HEK293 (cell line): ENCODE data around the gene ATP10D.

Experiments
- CTCF ChIA-PET: fragments of 350-600 bp; formaldehyde crosslinking; extraction: SDS; loops from one replicate; lab custom pipeline; 2021; ENCODE audit warnings: antibody characterized with exemption; lab: Yijun Ruan, JAX
- POLR2A ChIA-PET: fragments of 300-600 bp; formaldehyde crosslinking; extraction: SDS; loops from one replicate; lab custom pipeline; 2020; ENCODE audit warnings: antibody characterized with exemption, inconsistent platforms; lab: Yijun Ruan, JAX
- H3K27ac ChIP-seq: fragments of 200-500 bp; sonication (Bioruptor generic); 2 replicates; pipeline ENCODE4 v1.5.1; 2014; ENCODE audit warnings: low read depth, low read length, control low read depth, inconsistent platforms; ENCODE audit errors: extremely low read depth
- H3K36me3 ChIP-seq, 2 experiments: fragments of 200-500 bp in 1 of 2; sonication (Bioruptor generic) in 1 of 2; 1 replicate in 1 of 2; 2 replicates in 1 of 2; pipeline ENCODE4 v1.5.1; 2014 to 2017; ENCODE audit warnings: inconsistent platforms in 2 of 2, low read length in 2 of 2; ENCODE audit not compliant: control insufficient read depth in 2 of 2, insufficient read depth in 1 of 2
- H3K4me1 ChIP-seq: fragments of 200-500 bp; sonication (Bioruptor generic); 2 replicates; pipeline ENCODE4 v1.5.1; 2014; ENCODE audit warnings: mild to moderate bottlenecking, low read length, inconsistent platforms; ENCODE audit not compliant: control insufficient read depth, insufficient read depth
- H3K4me3 ChIP-seq: 2 replicates; pipeline ENCODE4 v1.5.1; 2011; ENCODE audit warnings: low read depth, mild to moderate bottlenecking, control low read depth, low read length, moderate library complexity
- H3K9me3 ChIP-seq: fragments of 200-500 bp; sonication (Bioruptor generic); 2 replicates; pipeline ENCODE4 v1.5.1; 2014; ENCODE audit warnings: low read depth, low read length, inconsistent platforms; ENCODE audit not compliant: control insufficient read depth, insufficient read depth
- GLI4 ChIP-seq: fragments of 450-650 bp; formaldehyde crosslinking; IDR thresholded peaks from 2 replicates; pipeline ENCODE4 v1.5.1; 2016; ENCODE audit warnings: missing biosample characterization, missing genetic modification characterization
- ZBTB1 ChIP-seq: fragments of 450-650 bp; formaldehyde crosslinking; IDR thresholded peaks from 2 replicates; pipeline ENCODE4 v1.5.1; 2016; ENCODE audit warnings: missing biosample characterization, missing genetic modification characterization
- ZFHX2 ChIP-seq: fragments of 450-650 bp; formaldehyde crosslinking; conservative IDR thresholded peaks from 2 replicates; pipeline ENCODE4 v1.5.1; 2016; ENCODE audit warnings: missing biosample characterization, missing genetic modification characterization
- ZNF10 ChIP-seq: fragments of 450-650 bp; formaldehyde crosslinking; IDR thresholded peaks from 2 replicates; pipeline ENCODE4 v1.5.1; 2017; ENCODE audit warnings: missing biosample characterization, missing genetic modification characterization
- ZNF155 ChIP-seq: fragments of 450-650 bp; formaldehyde crosslinking; IDR thresholded peaks from 2 replicates; pipeline ENCODE4 v1.5.1; 2016; ENCODE audit warnings: missing biosample characterization, missing genetic modification characterization
- ZNF16 ChIP-seq: fragments of 450-650 bp; formaldehyde crosslinking; IDR thresholded peaks from 2 replicates; pipeline ENCODE4 v1.5.1; 2016; ENCODE audit warnings: low read depth, missing biosample characterization, missing genetic modification characterization
- ZNF174 ChIP-seq: fragments of 450-650 bp; formaldehyde crosslinking; IDR thresholded peaks from 2 replicates; pipeline ENCODE4 v1.5.0; 2017; ENCODE audit warnings: missing biosample characterization, mild to moderate bottlenecking, missing genetic modification characterization
- ZNF19 ChIP-seq: fragments of 450-650 bp; formaldehyde crosslinking; IDR thresholded peaks from 2 replicates; pipeline ENCODE4; 2016; ENCODE audit warnings: missing biosample characterization, missing genetic modification characterization, low read depth
- ZNF2 ChIP-seq: fragments of 450-650 bp; formaldehyde crosslinking; IDR thresholded peaks from 2 replicates; pipeline ENCODE4 v1.5.1; 2016; ENCODE audit warnings: missing biosample characterization, missing genetic modification characterization
- ZNF324 ChIP-seq: fragments of 450-650 bp; formaldehyde crosslinking; IDR thresholded peaks from 2 replicates; pipeline ENCODE4 v1.5.1; 2016; ENCODE audit warnings: missing biosample characterization, missing genetic modification characterization
- ZNF366 ChIP-seq: fragments of 450-650 bp; formaldehyde crosslinking; conservative IDR thresholded peaks from 2 replicates; pipeline ENCODE4 v1.5.1; 2016; ENCODE audit warnings: missing biosample characterization, missing genetic modification characterization
- ZNF530 ChIP-seq: fragments of 450-650 bp; formaldehyde crosslinking; IDR thresholded peaks from 2 replicates; pipeline ENCODE4 v1.5.1; 2016; ENCODE audit warnings: low read depth, missing biosample characterization, missing genetic modification characterization
- ZNF585B ChIP-seq: fragments of 450-650 bp; formaldehyde crosslinking; IDR thresholded peaks from 2 replicates; pipeline ENCODE4 v1.5.1; 2016; ENCODE audit warnings: missing biosample characterization, missing genetic modification characterization
- ZNF621 ChIP-seq: fragments of 450-650 bp; formaldehyde crosslinking; IDR thresholded peaks from 2 replicates; pipeline ENCODE4 v1.5.1; 2017; ENCODE audit warnings: missing biosample characterization, missing genetic modification characterization
- ZNF670 ChIP-seq: fragments of 450-650 bp; formaldehyde crosslinking; IDR thresholded peaks from 2 replicates; pipeline ENCODE4 v1.5.1; 2016; ENCODE audit warnings: missing biosample characterization, missing genetic modification characterization, low read depth
- ZNF777 ChIP-seq: fragments of 450-650 bp; formaldehyde crosslinking; IDR thresholded peaks from 2 replicates; pipeline ENCODE4 v1.5.1; 2017; ENCODE audit warnings: missing biosample characterization, missing genetic modification characterization, borderline replicate concordance
- TF ChIP-seq, protein P1 (sequence below): fragments of 450-650 bp; formaldehyde crosslinking; IDR thresholded peaks from 2 replicates; pipeline ENCODE4 v1.5.1; 2016; ENCODE audit warnings: missing biosample characterization, missing genetic modification characterization
- TF ChIP-seq, protein P2 (sequence below): fragments of 450-650 bp; formaldehyde crosslinking; IDR thresholded peaks from 2 replicates; pipeline ENCODE4 v1.5.1; 2017; ENCODE audit warnings: missing biosample characterization, missing genetic modification characterization
- TF ChIP-seq, protein P3 (sequence below): fragments of 450-650 bp; formaldehyde crosslinking; IDR thresholded peaks from 2 replicates; pipeline ENCODE4 v1.5.1; 2016; ENCODE audit warnings: missing biosample characterization, missing genetic modification characterization
- TF ChIP-seq, protein P4 (sequence below): fragments of 450-650 bp; formaldehyde crosslinking; IDR thresholded peaks from 2 replicates; pipeline ENCODE4 v1.5.1; 2016; ENCODE audit warnings: missing biosample characterization, missing genetic modification characterization
- TF ChIP-seq, protein P5 (sequence below): fragments of 450-650 bp; formaldehyde crosslinking; optimal IDR thresholded peaks from 2 replicates; pipeline ENCODE3; 2016; ENCODE audit warnings: missing biosample characterization, mild to moderate bottlenecking, missing genetic modification characterization

ATP10D gene

DNA sequence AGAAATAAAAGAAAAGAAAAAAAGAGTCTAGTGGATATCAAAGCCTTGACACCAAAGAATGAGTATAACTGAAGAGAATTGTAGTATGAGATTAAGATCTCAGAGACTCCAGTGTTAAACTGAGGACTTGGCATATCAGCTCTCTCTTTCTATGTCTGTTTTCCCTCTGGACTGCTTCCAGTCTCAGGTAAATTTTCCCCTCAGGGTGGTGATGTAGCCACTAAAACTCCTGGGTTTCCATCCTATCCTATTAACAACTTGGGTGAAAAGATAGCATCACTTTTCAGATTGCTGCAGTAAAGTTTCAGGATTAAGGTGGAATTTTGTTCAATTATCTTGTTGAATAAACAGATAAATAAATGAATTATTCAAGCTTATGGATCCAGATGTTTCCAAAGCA, 85.7 kb downstream of the ATP10D start (continued):
- TF ChIP-seq, protein P1, sequence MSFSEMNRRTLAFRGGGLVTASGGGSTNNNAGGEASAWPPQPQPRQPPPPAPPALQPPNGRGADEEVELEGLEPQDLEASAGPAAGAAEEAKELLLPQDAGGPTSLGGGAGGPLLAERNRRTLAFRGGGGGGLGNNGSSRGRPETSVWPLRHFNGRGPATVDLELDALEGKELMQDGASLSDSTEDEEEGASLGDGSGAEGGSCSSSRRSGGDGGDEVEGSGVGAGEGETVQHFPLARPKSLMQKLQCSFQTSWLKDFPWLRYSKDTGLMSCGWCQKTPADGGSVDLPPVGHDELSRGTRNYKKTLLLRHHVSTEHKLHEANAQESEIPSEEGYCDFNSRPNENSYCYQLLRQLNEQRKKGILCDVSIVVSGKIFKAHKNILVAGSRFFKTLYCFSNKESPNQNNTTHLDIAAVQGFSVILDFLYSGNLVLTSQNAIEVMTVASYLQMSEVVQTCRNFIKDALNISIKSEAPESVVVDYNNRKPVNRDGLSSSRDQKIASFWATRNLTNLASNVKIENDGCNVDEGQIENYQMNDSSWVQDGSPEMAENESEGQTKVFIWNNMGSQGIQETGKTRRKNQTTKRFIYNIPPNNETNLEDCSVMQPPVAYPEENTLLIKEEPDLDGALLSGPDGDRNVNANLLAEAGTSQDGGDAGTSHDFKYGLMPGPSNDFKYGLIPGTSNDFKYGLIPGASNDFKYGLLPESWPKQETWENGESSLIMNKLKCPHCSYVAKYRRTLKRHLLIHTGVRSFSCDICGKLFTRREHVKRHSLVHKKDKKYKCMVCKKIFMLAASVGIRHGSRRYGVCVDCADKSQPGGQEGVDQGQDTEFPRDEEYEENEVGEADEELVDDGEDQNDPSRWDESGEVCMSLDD: no peak

DNA sequence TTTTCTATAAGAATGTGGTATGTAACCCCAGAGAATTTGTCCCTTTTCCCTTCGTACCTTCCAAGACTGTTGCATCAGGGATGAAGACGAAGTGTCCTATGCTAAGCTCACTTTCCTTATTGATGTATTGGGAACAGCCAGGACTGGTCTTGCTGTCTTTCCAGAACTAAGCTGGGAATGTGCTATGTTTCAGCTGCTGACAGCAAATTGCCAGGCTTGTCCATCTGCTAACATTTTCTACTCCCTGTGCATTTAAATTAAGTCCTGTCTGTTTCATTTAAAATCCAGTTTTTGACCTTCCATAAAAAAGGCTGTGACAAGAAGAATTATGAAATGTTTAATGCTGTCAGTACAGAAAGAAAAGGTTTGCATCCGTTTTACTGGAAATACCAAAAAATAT, 87.9 kb downstream of the ATP10D start:
- POLR2A ChIA-PET: interaction anchor here (0.5 kb wide), 1 partner anchor 1688 kb away, joined by 6 read pairs; no protein-coding TSS in a partner anchor
- peaks cover 0 to 10% of the 10 kb centered on the region in 2 experiments; a peak in 1 of 3 replicates for H3K36me3 ChIP-seq
- H3K4me1 ChIP-seq: no peaks in the 10 kb centered on the region
- no peak overlapping the region for H3K27ac ChIP-seq
- TF ChIP-seq, protein P2, sequence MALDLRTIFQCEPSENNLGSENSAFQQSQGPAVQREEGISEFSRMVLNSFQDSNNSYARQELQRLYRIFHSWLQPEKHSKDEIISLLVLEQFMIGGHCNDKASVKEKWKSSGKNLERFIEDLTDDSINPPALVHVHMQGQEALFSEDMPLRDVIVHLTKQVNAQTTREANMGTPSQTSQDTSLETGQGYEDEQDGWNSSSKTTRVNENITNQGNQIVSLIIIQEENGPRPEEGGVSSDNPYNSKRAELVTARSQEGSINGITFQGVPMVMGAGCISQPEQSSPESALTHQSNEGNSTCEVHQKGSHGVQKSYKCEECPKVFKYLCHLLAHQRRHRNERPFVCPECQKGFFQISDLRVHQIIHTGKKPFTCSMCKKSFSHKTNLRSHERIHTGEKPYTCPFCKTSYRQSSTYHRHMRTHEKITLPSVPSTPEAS (tag by site-specific recombination): no peak
- TF ChIP-seq, protein P3, sequence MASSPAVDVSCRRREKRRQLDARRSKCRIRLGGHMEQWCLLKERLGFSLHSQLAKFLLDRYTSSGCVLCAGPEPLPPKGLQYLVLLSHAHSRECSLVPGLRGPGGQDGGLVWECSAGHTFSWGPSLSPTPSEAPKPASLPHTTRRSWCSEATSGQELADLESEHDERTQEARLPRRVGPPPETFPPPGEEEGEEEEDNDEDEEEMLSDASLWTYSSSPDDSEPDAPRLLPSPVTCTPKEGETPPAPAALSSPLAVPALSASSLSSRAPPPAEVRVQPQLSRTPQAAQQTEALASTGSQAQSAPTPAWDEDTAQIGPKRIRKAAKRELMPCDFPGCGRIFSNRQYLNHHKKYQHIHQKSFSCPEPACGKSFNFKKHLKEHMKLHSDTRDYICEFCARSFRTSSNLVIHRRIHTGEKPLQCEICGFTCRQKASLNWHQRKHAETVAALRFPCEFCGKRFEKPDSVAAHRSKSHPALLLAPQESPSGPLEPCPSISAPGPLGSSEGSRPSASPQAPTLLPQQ (tag by site-specific recombination): no peak
- H3K4me3 ChIP-seq: no peak overlapping the region
- H3K9me3 ChIP-seq: no peaks in the 10 kb centered on the region
- CTCF ChIA-PET: interaction anchor here (1.0 to 1.5 kb wide), 2 partner anchors 9 to 361 kb away, joined by 3 to 8 read pairs; no protein-coding TSS in a partner anchor

DNA sequence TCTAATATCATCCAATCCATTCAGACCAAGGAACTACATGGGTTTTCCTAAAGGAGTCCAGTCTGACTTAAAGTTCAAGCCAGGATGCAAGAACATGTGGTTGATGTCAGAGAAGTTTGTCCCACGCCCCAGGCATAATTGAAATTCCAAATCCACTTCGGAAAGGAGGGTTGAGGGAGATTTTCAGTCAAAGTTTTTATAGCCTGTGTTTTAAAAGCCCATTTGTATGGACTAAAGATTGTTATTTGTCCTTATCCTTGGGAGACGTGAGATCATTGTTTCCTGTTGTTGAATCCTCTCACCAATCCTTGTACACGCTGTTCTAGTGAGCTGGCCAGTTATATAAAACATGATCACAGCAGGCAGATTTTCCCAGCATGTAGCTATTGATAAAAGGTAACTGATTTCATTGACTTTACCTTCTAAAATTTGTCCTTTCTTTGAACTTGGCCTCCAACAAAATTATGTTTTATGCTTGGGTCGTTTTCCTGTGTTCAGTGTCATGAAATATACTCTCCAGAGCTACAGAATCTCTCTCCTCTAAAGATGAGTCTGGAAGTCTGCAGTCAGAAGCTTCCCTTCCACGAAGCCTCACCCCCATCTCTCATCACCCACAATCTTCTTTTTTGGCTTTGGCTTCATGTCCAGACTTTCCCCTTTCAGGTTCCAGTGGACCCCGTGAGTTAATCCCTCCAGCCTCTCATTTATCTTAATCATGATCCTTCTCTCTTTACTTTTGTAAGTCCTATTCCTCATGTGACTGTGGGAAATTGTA, 92.9 kb downstream of the ATP10D start:
- TF ChIP-seq, protein P4, sequence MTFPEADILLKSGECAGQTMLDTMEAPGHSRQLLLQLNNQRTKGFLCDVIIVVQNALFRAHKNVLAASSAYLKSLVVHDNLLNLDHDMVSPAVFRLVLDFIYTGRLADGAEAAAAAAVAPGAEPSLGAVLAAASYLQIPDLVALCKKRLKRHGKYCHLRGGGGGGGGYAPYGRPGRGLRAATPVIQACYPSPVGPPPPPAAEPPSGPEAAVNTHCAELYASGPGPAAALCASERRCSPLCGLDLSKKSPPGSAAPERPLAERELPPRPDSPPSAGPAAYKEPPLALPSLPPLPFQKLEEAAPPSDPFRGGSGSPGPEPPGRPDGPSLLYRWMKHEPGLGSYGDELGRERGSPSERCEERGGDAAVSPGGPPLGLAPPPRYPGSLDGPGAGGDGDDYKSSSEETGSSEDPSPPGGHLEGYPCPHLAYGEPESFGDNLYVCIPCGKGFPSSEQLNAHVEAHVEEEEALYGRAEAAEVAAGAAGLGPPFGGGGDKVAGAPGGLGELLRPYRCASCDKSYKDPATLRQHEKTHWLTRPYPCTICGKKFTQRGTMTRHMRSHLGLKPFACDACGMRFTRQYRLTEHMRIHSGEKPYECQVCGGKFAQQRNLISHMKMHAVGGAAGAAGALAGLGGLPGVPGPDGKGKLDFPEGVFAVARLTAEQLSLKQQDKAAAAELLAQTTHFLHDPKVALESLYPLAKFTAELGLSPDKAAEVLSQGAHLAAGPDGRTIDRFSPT (tag by site-specific recombination): no peak
- no peak for TF ChIP-seq ZNF174 (tag by site-specific recombination)
- no peak for TF ChIP-seq ZNF530 (tag by site-specific recombination)
- no peak for TF ChIP-seq ZBTB1 (tag by site-specific recombination)
- no peak for TF ChIP-seq ZNF16 (tag by site-specific recombination)
- no peak for TF ChIP-seq ZNF621 (tag by site-specific recombination)
- no peak for TF ChIP-seq ZNF19 (tag by site-specific recombination)
- TF ChIP-seq ZNF10 (tag by site-specific recombination): no peak
- no peak for TF ChIP-seq ZNF585B (tag by site-specific recombination)
- no peak for TF ChIP-seq ZNF777 (tag by site-specific recombination)
- TF ChIP-seq ZNF366 (tag by site-specific recombination): no peak
- no peak for TF ChIP-seq ZNF324
- TF ChIP-seq GLI4: no peak
- no peak for TF ChIP-seq ZNF2
- TF ChIP-seq, protein P5, sequence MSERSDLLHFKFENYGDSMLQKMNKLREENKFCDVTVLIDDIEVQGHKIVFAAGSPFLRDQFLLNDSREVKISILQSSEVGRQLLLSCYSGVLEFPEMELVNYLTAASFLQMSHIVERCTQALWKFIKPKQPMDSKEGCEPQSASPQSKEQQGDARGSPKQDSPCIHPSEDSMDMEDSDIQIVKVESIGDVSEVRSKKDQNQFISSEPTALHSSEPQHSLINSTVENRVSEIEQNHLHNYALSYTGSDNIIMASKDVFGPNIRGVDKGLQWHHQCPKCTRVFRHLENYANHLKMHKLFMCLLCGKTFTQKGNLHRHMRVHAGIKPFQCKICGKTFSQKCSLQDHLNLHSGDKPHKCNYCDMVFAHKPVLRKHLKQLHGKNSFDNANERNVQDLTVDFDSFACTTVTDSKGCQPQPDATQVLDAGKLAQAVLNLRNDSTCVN: no peak
- no peak for TF ChIP-seq ZNF155
- no peak for TF ChIP-seq ZNF670 (tag by site-specific recombination)
- no peak for TF ChIP-seq ZFHX2 (tag by site-specific recombination)
- TF ChIP-seq, all 188 proteins: peak for 0
- no peaks in the 10 kb centered on the region for H3K4me1 ChIP-seq
- ChIA-PET CTCF (no interaction called here), POLR2A (no interaction called here)
- H3K4me3 ChIP-seq: no peak overlapping the region
- peaks cover 0 to under 1% of the 10 kb centered on the region in 2 experiments; a peak in 1 of 3 replicates for H3K36me3 ChIP-seq
- no peak overlapping the region for H3K27ac ChIP-seq
- H3K9me3 ChIP-seq: no peaks in the 10 kb centered on the region
